Measurements from ENCODE around the gene ST3GAL6. TPM values are rescaled to one million over a fixed set of nuclear protein-coding genes. Genes with fewer than 3 reads are reported as not detected.
"Not testable (repeated sequence)": the region's sequence is repeated elsewhere in the genome, so short reads cannot be mapped to it uniquely, and the experiment has no call there.

Gene ST3GAL6
- total RNA-seq, 4 donors from 2014 or later, result 3.9 to 5.3 (median 4.4) TPM

GRCh38 chr3:98823791-98824190 is 60.7 kb downstream of the ST3GAL6 start:
- H3K27ac ChIP-seq, result no peak overlapping the region
- H3K4me3 ChIP-seq, result no peak overlapping the region
- TF ChIP-seq CTCF (IDR thresholded peaks at IDR 0.05) (no peak), POLR2A (IDR thresholded peaks at IDR 0.05) (no peak)
- no peaks in the 10 kb centered on the region for H3K27me3 ChIP-seq
- no peaks in the 10 kb centered on the region for H3K9me3 ChIP-seq
- 84 to 92% methylated on average over 4 of the region's 4 CpGs for WGBS, 2 donors
- intact Hi-C loops (cut with DNase I), result no loop called here
- H3K36me3 ChIP-seq, result peaks cover 0 to 5% (median 0%) of the 10 kb centered on the region in 3 donors
- H3K4me1 ChIP-seq, result peaks cover 0 to 9% (median 0%) of the 10 kb centered on the region in 3 donors
- DNase-seq, result no peak

GRCh38 chr3:98824256-98824655 is 61.1 kb downstream of the ST3GAL6 start:
- WGBS, 2 donors, result 94 to 95% methylated on average over 5 of the region's 6 CpGs
- TF ChIP-seq POLR2A (IDR thresholded peaks at IDR 0.05) (no peak), CTCF (IDR thresholded peaks at IDR 0.05) (no peak)
- H3K9me3 ChIP-seq, result no peaks in the 10 kb centered on the region
- DNase-seq, result no peak
- intact Hi-C loops (cut with DNase I), result no loop called here
- peaks cover 0 to 9% (median 0%) of the 10 kb centered on the region in 3 donors for H3K4me1 ChIP-seq
- no peak overlapping the region for H3K27ac ChIP-seq
- peaks cover 0 to 2% (median 0%) of the 10 kb centered on the region in 3 donors for H3K36me3 ChIP-seq
- no peaks in the 10 kb centered on the region for H3K27me3 ChIP-seq
- no peak overlapping the region for H3K4me3 ChIP-seq

- Histone ChIP-seq H3K27me3 (no peaks in the 10 kb centered on the region), H3K9me3 (no peaks in the 10 kb centered on the region), H3K4me1 (peaks cover 0 to 9% (median 0%) of the 10 kb centered on the region in 3 donors), H3K4me3 (no peak overlapping the region), H3K36me3 (no peaks in the 10 kb centered on the region), H3K27ac (no peak overlapping the region)
- intact Hi-C loops (cut with DNase I), result no loop called here
- WGBS, 2 donors, result 39 to 51% methylated on average over 3 of the region's 3 CpGs
- TF ChIP-seq POLR2A (IDR thresholded peaks at IDR 0.05) (no peak), CTCF (IDR thresholded peaks at IDR 0.05) (no peak)
- no peak for DNase-seq
Measured at GRCh38 chr3:98826126-98826525, 63.0 kb downstream of the ST3GAL6 start.

- H3K27ac ChIP-seq, result no peak overlapping the region
- 27 to 38% methylated on average over 1 of the region's 1 CpG for WGBS, 2 donors
- no peaks in the 10 kb centered on the region for H3K27me3 ChIP-seq
- DNase-seq, result no peak
- H3K4me3 ChIP-seq, result no peak overlapping the region
- no peaks in the 10 kb centered on the region for H3K36me3 ChIP-seq
- TF ChIP-seq CTCF (IDR thresholded peaks at IDR 0.05) (no peak), POLR2A (IDR thresholded peaks at IDR 0.05) (no peak)
- H3K9me3 ChIP-seq, result no peaks in the 10 kb centered on the region
- intact Hi-C loops (cut with DNase I), result no loop called here
- peaks cover 0 to 9% (median 0%) of the 10 kb centered on the region in 3 donors for H3K4me1 ChIP-seq
Measured at GRCh38 chr3:98827221-98827920, 64.2 kb downstream of the ST3GAL6 start.

- WGBS, 2 donors, result 95 to 100% methylated on average over 1 of the region's 1 CpG
- no peaks in the 10 kb centered on the region for H3K36me3 ChIP-seq
Measured at GRCh38 chr3:98829246-98829832, 66.2 kb downstream of the ST3GAL6 start.

GRCh38 chr3:98831060-98831459 is 67.9 kb downstream of the ST3GAL6 start:
- H3K4me3 ChIP-seq, H3K27ac ChIP-seq: not testable (repeated sequence)
- WGBS, 2 donors, result 85 to 94% methylated on average over 5 of the region's 5 CpGs

More at GRCh38 chr3:98829246-98829832, 66.2 kb downstream of the ST3GAL6 start:
- no peak for DNase-seq
- TF ChIP-seq POLR2A (IDR thresholded peaks at IDR 0.05) (no peak), CTCF (IDR thresholded peaks at IDR 0.05) (no peak)
- H3K4me3 ChIP-seq, result no peak overlapping the region
- no peaks in the 10 kb centered on the region for H3K27me3 ChIP-seq
- intact Hi-C loops (cut with DNase I), result no loop called here
- H3K9me3 ChIP-seq, result no peaks in the 10 kb centered on the region
- no peak overlapping the region for H3K27ac ChIP-seq
- H3K4me1 ChIP-seq, result peaks cover 0 to 9% (median 0%) of the 10 kb centered on the region in 3 donors

More at GRCh38 chr3:98831060-98831459, 67.9 kb downstream of the ST3GAL6 start:
- DNase-seq; H3K36me3 ChIP-seq; intact Hi-C loops (cut with DNase I); H3K27me3 ChIP-seq; H3K9me3 ChIP-seq; H3K4me1 ChIP-seq: not testable (repeated sequence)
